ENCODE data around the gene FFAR2.
"Not testable (repeated sequence)": the region's sequence is repeated elsewhere in the genome, so short reads cannot be mapped to it uniquely, and the experiment has no call there.

Gene FFAR2

DNA sequence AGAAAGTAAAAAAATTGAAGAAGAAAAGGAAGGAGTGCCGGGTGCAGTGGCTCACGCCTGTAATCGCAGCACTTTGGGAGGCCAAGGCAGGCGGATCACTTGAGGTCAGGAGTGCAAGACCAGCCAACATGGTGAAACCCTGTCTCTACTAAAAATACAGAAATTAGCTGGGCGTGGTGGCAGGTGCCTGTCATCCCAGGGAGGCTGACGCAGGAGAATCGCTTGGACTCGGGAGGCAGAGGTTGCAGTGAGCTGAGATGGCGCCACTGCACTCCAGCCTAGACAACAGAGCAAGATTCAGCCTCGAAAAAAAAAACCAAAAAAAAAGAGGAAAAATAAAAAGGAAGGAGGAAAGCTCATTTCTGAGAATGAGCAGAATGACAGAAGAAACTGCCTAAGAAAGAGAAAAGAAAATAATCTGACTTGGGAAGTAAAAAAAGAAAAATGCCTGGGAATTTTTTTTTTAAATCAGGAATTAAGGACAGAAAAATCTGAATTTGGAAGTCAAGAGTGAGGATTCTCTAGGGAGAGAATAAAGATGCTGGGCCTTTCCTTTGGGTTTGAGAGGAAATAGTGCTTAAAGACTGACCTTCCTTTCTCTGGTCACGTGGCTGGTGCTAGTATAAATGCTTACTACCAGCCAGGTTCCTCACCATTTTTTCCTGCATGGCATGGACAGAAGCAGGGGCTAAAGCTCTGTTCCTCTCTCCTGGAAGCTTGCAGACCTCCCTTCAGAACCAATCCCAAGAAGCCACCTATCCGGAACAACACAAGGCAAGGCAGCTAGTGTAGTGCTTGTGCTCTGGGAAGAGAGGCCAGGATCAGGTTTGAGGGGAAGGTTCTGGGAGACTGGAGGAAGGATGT, at the start of gene FFAR2:
Gene FFAR2 (plus strand): TSS at position 652 of the 864 bp plus-strand sequence. CDS start 1,458 bp downstream, outside the sequence.
- TF ChIP-seq, protein P1, sequence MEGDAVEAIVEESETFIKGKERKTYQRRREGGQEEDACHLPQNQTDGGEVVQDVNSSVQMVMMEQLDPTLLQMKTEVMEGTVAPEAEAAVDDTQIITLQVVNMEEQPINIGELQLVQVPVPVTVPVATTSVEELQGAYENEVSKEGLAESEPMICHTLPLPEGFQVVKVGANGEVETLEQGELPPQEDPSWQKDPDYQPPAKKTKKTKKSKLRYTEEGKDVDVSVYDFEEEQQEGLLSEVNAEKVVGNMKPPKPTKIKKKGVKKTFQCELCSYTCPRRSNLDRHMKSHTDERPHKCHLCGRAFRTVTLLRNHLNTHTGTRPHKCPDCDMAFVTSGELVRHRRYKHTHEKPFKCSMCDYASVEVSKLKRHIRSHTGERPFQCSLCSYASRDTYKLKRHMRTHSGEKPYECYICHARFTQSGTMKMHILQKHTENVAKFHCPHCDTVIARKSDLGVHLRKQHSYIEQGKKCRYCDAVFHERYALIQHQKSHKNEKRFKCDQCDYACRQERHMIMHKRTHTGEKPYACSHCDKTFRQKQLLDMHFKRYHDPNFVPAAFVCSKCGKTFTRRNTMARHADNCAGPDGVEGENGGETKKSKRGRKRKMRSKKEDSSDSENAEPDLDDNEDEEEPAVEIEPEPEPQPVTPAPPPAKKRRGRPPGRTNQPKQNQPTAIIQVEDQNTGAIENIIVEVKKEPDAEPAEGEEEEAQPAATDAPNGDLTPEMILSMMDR (IDR thresholded peaks at IDR 0.05), result no peak
- no peak for TF ChIP-seq ZFX (IDR thresholded peaks at IDR 0.05; ENCODE audit: borderline replicate concordance)
- peak within 1 kb of the TSS; percentile 81 for H3K27ac ChIP-seq

DNA sequence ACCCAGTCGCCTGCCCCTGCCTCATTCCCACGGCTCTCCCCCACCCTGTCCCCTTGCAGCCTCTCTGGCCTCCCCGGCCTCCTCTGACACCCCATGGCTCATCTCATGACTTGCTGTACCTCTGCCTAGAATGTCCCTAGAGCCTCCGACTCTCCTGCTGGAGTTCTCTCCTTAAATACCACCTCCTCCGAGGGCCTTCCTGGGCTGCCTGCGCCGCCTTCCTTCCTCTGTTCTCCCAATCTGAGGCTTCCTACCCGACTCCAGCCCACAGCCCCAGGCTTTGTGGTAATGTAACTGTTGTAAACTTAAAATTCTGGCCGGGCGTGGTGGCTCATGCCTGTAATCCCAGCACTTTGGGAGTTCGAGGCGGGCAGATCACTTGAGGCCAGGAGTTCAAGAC, 49.5 kb upstream of the FFAR2 start:
- no peak for TF ChIP-seq ZFX (IDR thresholded peaks at IDR 0.05; ENCODE audit: borderline replicate concordance)
- TF ChIP-seq, protein P1 (IDR thresholded peaks at IDR 0.05), result no peak
- no peak overlapping the region for H3K27ac ChIP-seq

DNA sequence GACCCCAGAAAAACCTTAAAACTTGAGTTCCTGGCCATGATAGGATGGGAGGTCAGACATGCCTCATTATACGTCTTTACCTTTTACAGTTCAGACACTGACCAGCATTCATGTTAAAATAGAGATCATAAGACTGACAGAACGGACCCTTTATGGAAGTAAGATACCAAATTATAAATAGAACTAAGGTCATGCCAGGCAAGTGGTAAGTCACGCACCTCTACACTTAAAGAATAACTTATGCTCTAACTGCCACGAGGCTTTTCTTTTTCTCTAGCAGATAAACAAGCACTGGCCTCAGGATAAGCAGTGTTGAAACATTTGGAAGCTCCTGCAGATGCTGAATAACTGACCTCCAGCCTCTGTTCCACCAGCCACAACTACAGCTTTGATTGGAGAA, 48.8 kb upstream of the FFAR2 start:
- TF ChIP-seq ZFX (IDR thresholded peaks at IDR 0.05; ENCODE audit: borderline replicate concordance), result no peak
- TF ChIP-seq, protein P1 (IDR thresholded peaks at IDR 0.05), result no peak

DNA sequence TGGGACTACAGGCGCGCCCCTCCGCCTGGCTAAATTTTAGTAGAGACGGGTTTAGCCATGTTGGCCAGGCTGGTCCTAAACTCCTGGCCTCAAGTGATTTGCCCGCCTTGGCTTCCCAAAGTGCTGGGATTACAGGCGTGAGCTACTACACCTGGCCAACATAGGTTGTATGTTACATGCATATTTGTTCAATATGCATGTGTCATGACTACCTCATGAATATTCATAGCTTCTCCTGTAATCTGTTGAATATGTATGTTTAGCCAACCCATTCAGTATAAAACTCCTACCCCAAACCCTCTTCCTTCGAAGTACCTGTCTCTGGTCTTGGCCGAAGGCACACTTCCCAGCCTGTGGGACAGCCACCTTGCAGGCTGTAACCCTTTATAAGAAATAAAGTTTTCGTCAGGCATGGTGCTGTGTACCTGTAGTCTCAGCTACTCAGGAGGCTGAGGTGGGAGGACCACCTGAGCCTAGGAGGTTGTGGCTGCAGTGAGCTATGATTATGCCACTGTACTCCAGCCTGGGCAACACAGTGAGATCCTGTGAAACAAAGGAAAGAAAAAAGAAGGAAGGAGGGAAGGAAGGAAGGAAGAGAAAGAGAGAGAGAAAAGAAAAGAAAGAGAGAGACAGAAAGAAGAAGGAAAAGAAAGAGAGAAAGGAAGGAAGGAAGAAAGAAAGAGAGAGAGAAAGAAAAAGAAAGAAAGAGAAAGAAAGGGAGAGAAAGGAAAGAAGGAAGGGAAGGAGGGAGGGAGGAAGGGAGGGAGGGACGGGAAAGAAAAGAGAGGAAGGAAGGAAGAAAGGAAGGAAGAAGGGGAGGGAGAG, 47.9 kb upstream of the FFAR2 start:
- no peak overlapping the region for H3K27ac ChIP-seq

More for the DNA sequence above, 48.8 kb upstream of the FFAR2 start:
- H3K27ac ChIP-seq, result no peak overlapping the region

DNA sequence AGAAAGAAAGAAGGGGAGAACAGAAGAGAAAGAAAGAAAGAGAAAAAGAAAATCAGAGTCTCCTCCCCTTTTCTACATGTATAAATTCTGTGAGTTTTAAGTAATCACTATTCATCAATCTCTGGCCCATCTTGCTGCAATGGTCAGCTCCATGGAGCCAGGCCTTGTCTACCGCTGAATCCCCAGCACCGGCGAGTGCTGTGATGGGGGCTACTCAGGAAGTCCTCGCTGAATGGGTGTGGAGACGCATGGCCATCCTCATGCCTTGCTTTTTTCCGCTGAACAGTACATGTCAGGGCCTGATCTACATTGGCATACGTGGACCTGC, 47.3 kb upstream of the FFAR2 start:
- TF ChIP-seq, protein P1 (IDR thresholded peaks at IDR 0.05), result no peak
- TF ChIP-seq ZFX (IDR thresholded peaks at IDR 0.05; ENCODE audit: borderline replicate concordance), result no peak
- H3K27ac ChIP-seq, result no peak overlapping the region

More for the DNA sequence above, 47.9 kb upstream of the FFAR2 start:
- no peak for TF ChIP-seq ZFX (IDR thresholded peaks at IDR 0.05; ENCODE audit: borderline replicate concordance)
- TF ChIP-seq, protein P1 (IDR thresholded peaks at IDR 0.05), result no peak

DNA sequence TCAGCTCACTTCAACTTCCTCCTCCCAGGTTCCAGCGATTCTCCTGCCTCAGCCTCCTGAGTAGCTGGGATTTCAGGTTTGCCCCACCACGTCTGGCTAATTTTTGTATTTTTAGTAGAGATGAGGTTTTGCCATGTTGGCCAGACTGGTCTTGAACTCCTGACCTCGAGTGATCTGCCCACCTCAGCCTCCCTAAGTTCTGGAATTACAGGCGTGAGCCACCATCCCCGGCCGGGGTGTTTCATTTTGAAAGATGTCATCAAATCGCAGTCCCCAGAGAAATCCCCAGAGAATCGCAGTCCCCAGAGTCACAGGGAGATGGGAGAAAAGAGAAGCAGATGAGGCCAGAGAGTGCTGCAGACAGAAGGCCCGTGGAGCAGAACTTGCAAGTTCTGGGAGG, 46.6 kb upstream of the FFAR2 start:
- not testable (repeated sequence) for H3K27ac ChIP-seq

DNA sequence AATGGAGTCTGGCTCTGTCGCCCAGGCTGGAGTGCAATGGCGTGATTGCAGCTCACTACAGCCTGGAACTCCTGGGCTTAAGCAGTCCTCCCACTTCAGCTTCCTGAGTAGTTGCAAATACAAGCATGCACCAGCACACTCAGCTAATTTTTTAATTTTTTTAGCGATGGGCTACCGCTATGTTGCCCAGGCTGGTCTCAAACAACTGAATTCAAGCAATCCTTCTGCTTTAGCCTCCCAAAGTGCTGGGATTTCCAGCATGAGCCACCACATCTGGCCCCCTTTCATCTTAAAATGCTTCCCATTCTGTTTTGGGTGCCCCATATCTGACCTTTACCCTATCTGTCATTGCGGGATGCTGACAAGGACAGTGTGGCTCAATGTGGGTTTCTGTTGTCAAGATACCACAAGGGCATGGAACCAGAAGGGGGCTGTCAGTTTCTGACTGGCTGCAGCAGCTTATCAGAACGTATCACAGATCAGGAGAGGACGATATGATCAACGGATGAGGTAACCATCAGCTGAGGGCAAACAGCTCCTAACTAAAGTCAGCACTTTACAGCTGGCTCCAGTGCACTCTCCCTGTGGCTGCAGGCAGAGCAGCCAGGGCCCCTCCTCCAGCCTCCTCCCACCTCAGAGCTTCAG, 44.8 kb upstream of the FFAR2 start:
- no peak overlapping the region for H3K27ac ChIP-seq
- TF ChIP-seq ZFX (IDR thresholded peaks at IDR 0.05; ENCODE audit: borderline replicate concordance), result no peak
